Measurements from ENCODE around the gene GFOD2.

Gene GFOD2

DNA sequence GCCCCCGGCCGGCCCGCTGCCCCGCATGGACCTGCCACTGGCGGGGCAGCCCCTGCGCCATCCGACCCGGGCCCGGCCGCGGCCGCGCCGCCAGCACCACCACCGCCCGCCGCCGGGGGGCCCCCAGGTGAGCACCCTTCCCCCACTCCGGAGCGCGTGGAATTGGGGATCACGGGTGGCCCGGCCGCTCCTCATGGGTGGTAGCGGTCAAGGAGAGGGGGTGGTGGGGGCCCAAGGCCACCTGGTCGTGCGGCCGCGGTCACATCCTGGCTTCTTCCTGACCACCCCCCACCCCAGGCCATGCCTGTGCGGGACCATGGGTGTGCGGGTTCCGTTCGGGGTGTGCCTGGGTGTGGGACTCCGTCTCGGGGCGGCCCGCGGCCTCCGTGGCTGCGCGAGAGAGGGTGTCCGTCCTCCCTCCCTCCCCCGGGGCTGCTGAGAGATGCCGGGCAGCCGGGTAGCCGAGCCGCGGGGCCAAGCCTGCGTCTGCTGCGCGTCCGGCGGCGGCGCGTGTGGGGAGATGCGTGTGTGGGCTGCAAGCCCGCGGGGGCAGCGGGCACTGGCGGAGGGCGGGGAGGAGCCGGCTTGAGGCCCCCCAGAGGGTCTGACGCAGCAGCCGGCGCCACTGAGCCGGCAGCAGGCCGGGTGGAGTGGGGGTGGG is 65.9 kb downstream of the GFOD2 start:
- no peaks in the 10 kb centered on the region for H3K4me1 ChIP-seq (ENCODE audit: insufficient read depth, low read length, poor library complexity, severe bottlenecking)
- H3K36me3 ChIP-seq (ENCODE audit: insufficient read depth, low read length) = peaks cover 78% of the 10 kb centered on the region; the same call in 1 of the 2 replicates
- H3K9me3 ChIP-seq (ENCODE audit: insufficient read depth, low read depth, low read length) = no peaks in the 10 kb centered on the region
- H3K4me2 ChIP-seq (ENCODE audit: low read depth, low read length, poor library complexity, severe bottlenecking) = no peak overlapping the region
- H2AFZ ChIP-seq (ENCODE audit: low read length) = no peak overlapping the region
- no peak for TF ChIP-seq EZH2phosphoT487 (IDR thresholded peaks at IDR 0.05; ENCODE audit: borderline replicate concordance)
- TF ChIP-seq, protein P1, sequence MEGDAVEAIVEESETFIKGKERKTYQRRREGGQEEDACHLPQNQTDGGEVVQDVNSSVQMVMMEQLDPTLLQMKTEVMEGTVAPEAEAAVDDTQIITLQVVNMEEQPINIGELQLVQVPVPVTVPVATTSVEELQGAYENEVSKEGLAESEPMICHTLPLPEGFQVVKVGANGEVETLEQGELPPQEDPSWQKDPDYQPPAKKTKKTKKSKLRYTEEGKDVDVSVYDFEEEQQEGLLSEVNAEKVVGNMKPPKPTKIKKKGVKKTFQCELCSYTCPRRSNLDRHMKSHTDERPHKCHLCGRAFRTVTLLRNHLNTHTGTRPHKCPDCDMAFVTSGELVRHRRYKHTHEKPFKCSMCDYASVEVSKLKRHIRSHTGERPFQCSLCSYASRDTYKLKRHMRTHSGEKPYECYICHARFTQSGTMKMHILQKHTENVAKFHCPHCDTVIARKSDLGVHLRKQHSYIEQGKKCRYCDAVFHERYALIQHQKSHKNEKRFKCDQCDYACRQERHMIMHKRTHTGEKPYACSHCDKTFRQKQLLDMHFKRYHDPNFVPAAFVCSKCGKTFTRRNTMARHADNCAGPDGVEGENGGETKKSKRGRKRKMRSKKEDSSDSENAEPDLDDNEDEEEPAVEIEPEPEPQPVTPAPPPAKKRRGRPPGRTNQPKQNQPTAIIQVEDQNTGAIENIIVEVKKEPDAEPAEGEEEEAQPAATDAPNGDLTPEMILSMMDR (conservative IDR thresholded peaks at IDR 0.05; ENCODE audit: low read length) = no peak
- no peaks in the 10 kb centered on the region for H3K27me3 ChIP-seq (ENCODE audit: insufficient read depth, low read length, poor library complexity, severe bottlenecking)
- H3K9ac ChIP-seq (ENCODE audit: low read depth, low read length, poor library complexity, severe bottlenecking) = no peak overlapping the region
- H4K20me1 ChIP-seq (ENCODE audit: insufficient read depth, low read length, poor library complexity, severe bottlenecking) = peaks cover 19% of the 10 kb centered on the region
- H3K9me2 ChIP-seq (replicated peaks; ENCODE audit: low read depth, low read length) = no peaks in the 10 kb centered on the region
- H3K79me2 ChIP-seq (ENCODE audit: insufficient read depth, low read length) = peaks cover 35% of the 10 kb centered on the region; the same call in 1 of the 2 replicates
- H3F3A ChIP-seq (ENCODE audit: low read depth) = no peaks in the 10 kb centered on the region
- H3K4me3 ChIP-seq (ENCODE audit: low read length, poor library complexity, severe bottlenecking) = no peak overlapping the region

- Histone ChIP-seq H4K20me1 (ENCODE audit: insufficient read depth, low read length, poor library complexity, severe bottlenecking) (peaks cover 14% of the 10 kb centered on the region), H3K4me3 (ENCODE audit: low read length, poor library complexity, severe bottlenecking) (no peak overlapping the region), H3K9me3 (ENCODE audit: insufficient read depth, low read depth, low read length) (no peaks in the 10 kb centered on the region), H3K36me3 (ENCODE audit: insufficient read depth, low read length) (peaks cover 73% of the 10 kb centered on the region; the same call in 1 of the 2 replicates), H3K9me2 (replicated peaks; ENCODE audit: low read depth, low read length) (no peaks in the 10 kb centered on the region), H3K4me1 (ENCODE audit: insufficient read depth, low read length, poor library complexity, severe bottlenecking) (no peaks in the 10 kb centered on the region), H3K4me2 (ENCODE audit: low read depth, low read length, poor library complexity, severe bottlenecking) (no peak overlapping the region), H3K9ac (ENCODE audit: low read depth, low read length, poor library complexity, severe bottlenecking) (no peak overlapping the region), H3K79me2 (ENCODE audit: insufficient read depth, low read length) (peaks cover 41% of the 10 kb centered on the region; the same call in 1 of the 2 replicates), H3K27me3 (ENCODE audit: insufficient read depth, low read length, poor library complexity, severe bottlenecking) (no peaks in the 10 kb centered on the region), H2AFZ (ENCODE audit: low read length) (no peak overlapping the region), H3F3A (ENCODE audit: low read depth) (no peaks in the 10 kb centered on the region)
- no peak for TF ChIP-seq EZH2phosphoT487 (IDR thresholded peaks at IDR 0.05; ENCODE audit: borderline replicate concordance)
- TF ChIP-seq, protein P1 (conservative IDR thresholded peaks at IDR 0.05; ENCODE audit: low read length) = no peak
These were observed 66.5 kb downstream of the GFOD2 start for GRCh38 chr16:67652578-67653127.

GRCh38 chr16:67651847-67652246 is 67.3 kb downstream of the GFOD2 start:
- Histone ChIP-seq H3K27me3 (ENCODE audit: insufficient read depth, low read length, poor library complexity, severe bottlenecking) (no peaks in the 10 kb centered on the region), H3K9me3 (ENCODE audit: insufficient read depth, low read depth, low read length) (no peaks in the 10 kb centered on the region), H3K9me2 (replicated peaks; ENCODE audit: low read depth, low read length) (no peaks in the 10 kb centered on the region), H3K36me3 (ENCODE audit: insufficient read depth, low read length) (peaks cover 65% of the 10 kb centered on the region; the same call in 1 of the 2 replicates), H3K4me3 (ENCODE audit: low read length, poor library complexity, severe bottlenecking) (no peak overlapping the region), H4K20me1 (ENCODE audit: insufficient read depth, low read length, poor library complexity, severe bottlenecking) (peaks cover 14% of the 10 kb centered on the region), H3K4me1 (ENCODE audit: insufficient read depth, low read length, poor library complexity, severe bottlenecking) (peaks cover 2% of the 10 kb centered on the region), H3K79me2 (ENCODE audit: insufficient read depth, low read length) (peaks cover 48% of the 10 kb centered on the region), H3K9ac (ENCODE audit: low read depth, low read length, poor library complexity, severe bottlenecking) (no peak overlapping the region), H3K4me2 (ENCODE audit: low read depth, low read length, poor library complexity, severe bottlenecking) (no peak overlapping the region), H3F3A (ENCODE audit: low read depth) (no peaks in the 10 kb centered on the region), H2AFZ (ENCODE audit: low read length) (no peak overlapping the region)
- TF ChIP-seq EZH2phosphoT487 (IDR thresholded peaks at IDR 0.05; ENCODE audit: borderline replicate concordance) = no peak
- TF ChIP-seq, protein P1 (conservative IDR thresholded peaks at IDR 0.05; ENCODE audit: low read length) = no peak

All from Loucy (cell line).